GM11168 (cell line): ENCODE measurements around the gene PCSK2.

Source experiments
- in situ Hi-C: fragments of 300-500 bp; cut with MboI; formaldehyde crosslinking; loops from one replicate; pipeline ENCODE4 v1.12.0; 2022; ENCODE audit warnings: low sequenced_read_pairs; ENCODE audit not compliant: unreplicated experiment

The PCSK2 gene

GRCh38 chr20:17381724-17382123, 154.9 kb downstream of the PCSK2 start:
- in situ Hi-C loops = no loop called here

- in situ Hi-C loops = no loop called here
Observed at GRCh38 chr20:17385798-17386197, 159.0 kb downstream of the PCSK2 start.

DNA sequence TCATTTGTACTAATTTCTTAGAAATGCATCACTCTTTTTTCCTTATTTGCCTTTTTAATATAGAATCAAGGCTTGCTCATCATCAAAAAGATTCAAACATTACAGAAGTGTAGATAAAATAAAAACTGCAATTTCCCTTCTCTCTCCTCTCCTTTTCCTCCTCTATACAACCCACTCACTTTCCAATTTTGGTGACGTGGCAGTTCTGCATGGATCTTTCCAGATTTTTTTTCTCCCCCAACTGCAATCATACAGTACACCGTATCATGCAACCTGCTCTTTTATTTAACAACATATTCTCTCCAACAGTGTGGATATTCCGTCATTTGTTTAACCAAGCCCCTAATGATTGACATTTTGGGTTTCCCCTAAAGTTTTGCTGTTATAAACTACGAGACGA, 163.8 kb downstream of the PCSK2 start:
- in situ Hi-C loops = no loop called here

- in situ Hi-C loops = no loop called here
Observed at GRCh38 chr20:17391127-17391771, 164.4 kb downstream of the PCSK2 start.

- in situ Hi-C loops = no loop called here
Observed at GRCh38 chr20:17394411-17394810, 167.6 kb downstream of the PCSK2 start.

- in situ Hi-C loops = no loop called here
Observed at GRCh38 chr20:17395729-17396128, 168.9 kb downstream of the PCSK2 start.

GRCh38 chr20:17399303-17399985, 172.6 kb downstream of the PCSK2 start:
- in situ Hi-C loops = no loop called here

DNA sequence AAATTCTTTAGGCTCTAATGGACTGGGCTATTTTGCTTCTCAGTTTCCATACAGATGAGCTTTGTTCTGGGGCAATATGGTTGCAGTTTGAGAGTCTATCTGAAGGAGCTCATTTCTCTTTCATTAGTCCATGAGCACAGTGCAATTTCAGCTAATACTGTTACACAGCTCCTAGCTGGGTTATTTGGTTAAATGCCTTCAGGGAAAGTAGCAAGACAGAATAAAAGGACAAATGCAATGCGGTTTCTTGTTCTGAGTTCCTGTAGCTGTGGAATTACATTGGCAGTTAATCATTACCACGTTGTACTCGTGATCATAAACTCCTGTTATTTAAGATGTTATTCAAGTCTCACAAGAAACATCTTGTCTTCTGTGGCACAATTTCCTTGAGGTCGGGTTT, 176.6 kb downstream of the PCSK2 start:
- in situ Hi-C loops = no loop called here

DNA sequence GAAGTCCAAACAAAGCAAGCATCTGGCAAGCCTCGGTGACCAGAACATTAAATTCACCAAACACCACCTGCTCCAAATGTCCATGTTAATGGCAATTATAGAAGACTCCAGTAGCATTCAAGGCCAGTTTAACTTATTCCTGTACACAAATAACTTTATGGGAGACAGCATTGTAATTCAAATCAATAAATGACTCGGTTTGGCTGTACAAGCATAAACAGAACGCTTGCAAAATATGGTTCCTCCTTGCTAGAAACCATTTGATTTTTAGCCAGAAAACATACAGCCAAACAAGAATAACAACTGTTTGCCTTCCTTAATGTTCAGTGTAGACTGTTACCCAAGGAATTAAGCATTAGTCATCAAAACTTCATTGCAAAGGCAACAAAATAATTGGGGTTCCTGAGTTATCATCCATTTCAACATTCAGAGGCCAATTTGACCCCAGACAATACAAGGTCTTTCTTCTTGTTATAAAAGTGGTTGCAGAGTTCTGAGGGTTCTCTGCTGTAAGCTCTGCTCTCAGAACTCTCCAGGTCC, 179.3 kb downstream of the PCSK2 start:
- in situ Hi-C loops = no loop called here

DNA sequence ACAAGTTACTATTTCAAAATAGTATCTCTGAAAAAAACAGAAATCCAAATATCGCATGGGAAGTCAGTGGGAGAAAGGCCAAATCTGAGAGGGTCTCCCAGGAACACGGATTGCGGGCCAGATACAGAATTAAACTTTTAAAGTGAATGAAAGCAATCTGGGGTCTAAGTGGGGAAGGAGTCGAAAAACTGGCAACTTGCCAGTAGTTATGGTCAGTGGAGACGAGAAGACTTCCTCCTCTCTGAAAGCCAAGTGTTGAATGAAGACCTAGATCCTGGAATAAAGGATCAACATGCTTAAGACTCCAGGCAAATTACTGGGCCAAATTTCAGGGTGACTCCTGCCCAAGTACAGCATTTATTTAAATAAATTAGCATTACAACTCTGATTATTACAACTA, 180.7 kb downstream of the PCSK2 start:
- in situ Hi-C loops = no loop called here

DNA sequence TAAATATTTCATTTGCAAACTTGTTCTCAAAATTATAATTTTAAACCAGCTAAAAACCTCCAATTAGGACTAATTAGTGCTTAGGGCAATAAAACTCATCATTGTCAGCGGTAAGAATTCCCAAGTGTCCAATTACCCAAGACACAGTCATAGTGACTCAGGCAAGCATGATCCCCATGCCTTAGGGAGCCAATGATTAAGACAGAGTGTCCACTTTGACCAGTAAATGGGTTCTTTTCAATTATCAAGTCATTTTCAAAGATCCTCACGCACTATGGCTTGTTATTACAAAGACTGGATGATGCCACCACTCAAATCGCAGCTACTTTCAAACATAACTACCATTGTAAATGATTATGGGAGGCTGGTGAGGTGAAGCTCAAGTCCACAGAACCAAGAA, 190.4 kb downstream of the PCSK2 start:
- in situ Hi-C loops = no loop called here

DNA sequence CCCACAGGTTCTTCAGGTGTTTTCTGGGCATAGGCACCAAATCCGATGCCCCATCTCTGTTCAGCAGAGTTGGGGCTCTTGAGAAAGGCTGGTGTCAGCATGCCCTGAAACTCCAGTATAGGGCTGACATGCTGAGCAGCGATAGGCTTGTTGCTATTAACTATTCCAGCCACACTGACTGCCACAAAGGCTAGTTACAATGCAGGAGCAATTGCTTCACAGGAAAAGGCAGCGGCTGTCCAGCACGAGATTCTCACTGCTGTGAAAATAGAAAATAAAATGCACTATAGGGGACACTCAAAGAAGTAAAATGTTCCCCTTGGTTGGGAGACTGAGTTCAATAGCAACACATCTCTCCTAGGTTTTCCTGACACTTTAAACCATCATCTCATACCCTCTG, 191.9 kb downstream of the PCSK2 start:
- in situ Hi-C loops = no loop called here

DNA sequence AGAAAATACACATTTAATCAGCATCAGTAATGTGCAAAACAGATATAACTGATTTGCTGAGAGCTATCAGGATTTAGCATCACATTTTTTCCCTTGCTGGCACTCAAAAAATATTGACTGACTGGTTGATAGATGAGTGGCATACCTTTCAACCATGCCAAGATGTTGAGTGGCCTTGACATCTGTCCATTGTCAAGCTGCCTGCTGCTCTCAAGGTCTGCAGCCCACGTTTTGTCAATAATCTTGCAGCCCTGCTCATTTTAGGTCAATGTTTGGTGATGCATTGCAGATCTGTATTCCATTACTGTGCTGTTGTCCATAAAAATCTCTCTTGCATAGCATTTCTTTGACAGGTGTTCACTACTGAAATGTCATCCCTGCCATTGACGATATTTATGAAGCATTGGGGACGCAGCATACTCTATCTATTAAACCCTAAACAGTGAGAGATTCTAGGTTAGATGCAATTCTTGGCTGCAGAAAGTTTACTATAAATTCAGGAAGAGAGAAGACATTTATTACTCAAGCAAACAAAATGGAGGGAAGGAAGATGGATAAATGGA, 192.7 kb downstream of the PCSK2 start:
- in situ Hi-C loops = loop anchor here (10.0 kb wide), 1 partner anchor 605 kb away; no protein-coding TSS in a partner anchor

DNA sequence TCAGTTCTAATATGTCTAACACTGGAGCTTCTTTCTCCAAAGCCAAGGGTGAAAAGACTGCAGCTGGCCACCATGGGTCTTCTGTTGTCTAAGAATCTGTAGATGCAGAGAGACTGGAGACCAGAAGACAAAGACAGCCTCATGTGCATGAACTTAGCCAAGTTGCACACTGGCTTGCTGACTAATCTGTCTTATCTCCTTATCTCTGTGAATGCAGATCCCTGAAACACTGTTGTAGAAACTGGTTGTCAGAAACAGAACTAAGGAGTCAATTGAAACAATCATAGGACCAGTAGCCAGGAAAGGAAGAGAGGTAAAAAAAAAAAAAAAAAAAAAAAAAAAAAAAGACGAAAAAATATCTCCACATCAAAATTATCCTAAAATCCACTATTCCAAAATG, 194.7 kb downstream of the PCSK2 start:
- in situ Hi-C loops = loop anchor here (10.0 kb wide), 1 partner anchor 607 kb away; no protein-coding TSS in a partner anchor

DNA sequence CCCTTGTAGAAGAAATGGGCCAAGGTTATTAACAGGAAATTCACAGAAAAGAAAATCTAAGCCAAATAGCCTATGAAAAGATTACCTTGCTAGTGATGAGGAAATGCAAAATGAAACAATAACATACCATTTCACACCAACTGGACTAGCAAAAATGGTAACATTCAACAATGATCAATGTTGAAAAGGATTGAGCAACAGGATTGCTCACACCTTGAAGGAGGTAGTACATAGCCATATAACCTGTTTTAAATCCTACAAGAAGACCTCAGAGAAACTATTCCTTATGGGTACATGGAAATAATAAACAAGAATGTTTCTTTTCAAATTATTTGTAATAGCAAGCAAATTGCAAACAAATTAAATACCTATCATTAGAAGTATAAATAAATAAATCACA, 196.9 kb downstream of the PCSK2 start:
- in situ Hi-C loops = loop anchor here (10.0 kb wide), 1 partner anchor 609 kb away; no protein-coding TSS in a partner anchor

DNA sequence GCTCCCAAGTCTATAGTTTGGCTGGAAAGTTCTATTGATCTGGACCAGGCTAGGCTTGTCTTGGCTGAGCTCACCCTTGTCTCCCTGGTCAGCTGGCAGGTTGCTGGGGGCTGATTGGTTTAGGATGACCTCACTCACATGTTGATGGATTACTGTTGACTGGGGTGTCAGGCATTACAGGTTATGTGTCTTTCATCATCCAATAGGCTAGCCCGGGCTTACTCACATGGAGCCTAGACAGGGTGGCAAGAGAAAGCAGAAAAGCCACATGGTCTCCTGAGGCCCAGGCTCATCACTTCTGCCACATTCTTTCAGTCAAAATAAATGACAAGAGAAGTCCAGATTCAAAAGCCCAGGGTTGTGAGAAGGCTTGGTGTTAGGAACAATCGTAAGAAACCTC, 200.8 kb downstream of the PCSK2 start:
- in situ Hi-C loops = loop anchor here (10.0 kb wide), 1 partner anchor 613 kb away; no protein-coding TSS in a partner anchor

DNA sequence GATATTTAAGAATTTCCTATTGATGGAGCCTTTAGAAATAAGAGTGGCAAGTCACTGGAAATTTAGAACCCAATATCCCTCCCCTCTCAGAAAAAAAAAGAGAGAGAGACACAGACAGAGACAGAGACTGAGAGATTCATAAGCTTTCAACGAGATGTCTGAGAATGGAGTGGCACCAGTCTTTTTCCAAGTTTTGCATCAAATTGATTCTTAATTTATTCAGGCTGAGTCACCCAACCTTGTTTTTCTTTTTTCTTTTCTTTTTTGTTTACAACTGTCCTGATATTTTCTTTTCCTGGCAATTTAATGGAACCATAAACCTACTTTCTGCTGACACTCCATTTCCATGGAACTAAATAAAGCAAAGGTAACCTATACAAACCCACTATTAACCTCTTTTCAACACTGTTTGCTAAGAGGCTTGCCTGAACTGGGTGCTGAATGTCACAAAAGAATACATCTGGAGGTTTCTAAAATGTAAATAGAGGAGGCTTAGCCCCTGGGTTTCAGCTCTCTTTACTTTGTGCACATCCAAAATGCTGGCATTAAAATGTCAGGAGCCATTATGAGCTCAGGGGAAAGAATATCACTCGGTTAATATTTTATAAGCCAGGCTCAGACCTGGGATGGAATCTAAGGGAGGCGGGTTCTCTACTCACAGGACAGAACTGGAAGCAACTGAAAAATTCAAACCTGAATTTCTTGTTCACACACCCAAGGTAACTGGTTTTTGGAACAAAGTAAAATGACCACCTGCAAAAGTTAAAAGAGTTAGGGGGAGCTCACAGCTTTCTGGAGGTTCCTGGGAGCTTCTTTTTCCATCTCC, 203.5 kb downstream of the PCSK2 start:
- in situ Hi-C loops = no loop called here

GRCh38 chr20:17431621-17432364, 205.0 kb downstream of the PCSK2 start:
- in situ Hi-C loops = no loop called here

- in situ Hi-C loops = no loop called here
Observed at GRCh38 chr20:17436664-17437063, 209.8 kb downstream of the PCSK2 start.

DNA sequence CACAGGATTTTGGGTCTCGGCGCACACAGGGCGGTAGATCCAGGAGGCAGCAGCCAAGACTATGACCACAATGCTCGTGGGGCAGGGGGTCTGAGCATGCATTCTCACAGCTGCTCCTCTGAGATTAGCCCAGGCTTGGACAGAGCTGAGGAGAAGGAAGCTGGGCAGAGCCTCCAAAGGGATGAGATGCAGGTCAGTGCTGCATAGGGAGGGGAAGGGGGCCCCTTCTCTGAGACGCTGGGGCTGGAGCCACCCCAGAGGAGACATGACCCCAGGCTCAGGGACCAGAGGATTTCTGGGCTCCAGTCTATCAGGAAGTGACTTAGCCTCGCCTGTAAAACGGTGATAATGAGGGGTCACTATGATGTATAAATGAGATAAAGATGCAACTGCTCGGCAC, 210.4 kb downstream of the PCSK2 start:
- in situ Hi-C loops = no loop called here
